GM18519 (cell line): ENCODE data around the gene MLYCD.

Experiments
- ATAC-seq: cut with Tn5 transposase; IDR thresholded peaks from one replicate; pipeline ENCODE4 v1.9.1; 2021; ENCODE audit warnings: mild to moderate bottlenecking, moderate library complexity; ENCODE audit not compliant: unreplicated experiment, low FRiP score

MLYCD gene

DNA sequence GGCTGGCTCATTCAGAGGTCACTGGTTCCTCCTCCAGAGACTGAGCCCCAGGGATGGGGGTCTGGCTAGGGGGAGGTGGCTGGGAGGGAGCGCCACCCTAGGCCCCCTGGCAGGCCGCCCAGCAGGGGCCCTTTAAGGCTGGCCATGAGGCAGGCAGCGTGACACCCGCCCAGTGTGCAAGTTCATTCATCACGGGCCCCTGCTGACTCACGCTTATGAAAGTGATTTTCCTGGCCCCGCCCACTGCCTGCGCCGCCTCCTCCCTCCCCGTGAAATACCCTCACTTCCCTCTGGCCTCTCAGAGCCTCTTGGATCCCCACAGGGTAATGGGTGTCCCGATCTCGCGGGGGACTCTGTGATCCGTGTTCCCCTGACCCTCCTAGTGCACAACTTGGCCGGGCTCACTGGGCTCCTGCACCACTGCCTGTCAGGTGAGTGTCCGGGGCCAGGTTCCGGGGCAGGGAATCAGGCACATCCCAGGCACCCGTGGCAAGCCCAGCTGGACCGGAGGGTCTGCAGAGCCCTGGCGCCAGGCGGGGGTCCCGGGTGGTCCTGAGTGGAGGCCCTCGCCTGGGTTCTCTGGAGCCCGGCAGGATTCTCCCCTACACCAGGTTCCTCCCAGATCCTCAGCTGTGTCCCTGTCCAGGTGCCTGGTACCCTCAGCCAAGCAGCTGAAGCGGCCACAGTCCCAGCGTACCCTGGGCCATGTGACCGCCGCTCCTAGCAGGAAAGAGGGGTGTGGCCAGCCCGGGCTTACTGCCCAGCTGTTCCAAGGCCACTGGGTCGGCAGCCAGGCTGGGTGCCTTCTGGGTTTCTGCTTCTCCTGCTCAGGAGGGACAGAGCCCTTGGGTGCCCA is 54.3 kb downstream of the MLYCD start, which contains the start of gene OSGIN1:
Gene OSGIN1 (plus strand): TSS at position 301 of the 856 bp plus-strand sequence. CDS start 4,432 bp downstream, outside the sequence.
- ATAC-seq, result peak; percentile 44

DNA sequence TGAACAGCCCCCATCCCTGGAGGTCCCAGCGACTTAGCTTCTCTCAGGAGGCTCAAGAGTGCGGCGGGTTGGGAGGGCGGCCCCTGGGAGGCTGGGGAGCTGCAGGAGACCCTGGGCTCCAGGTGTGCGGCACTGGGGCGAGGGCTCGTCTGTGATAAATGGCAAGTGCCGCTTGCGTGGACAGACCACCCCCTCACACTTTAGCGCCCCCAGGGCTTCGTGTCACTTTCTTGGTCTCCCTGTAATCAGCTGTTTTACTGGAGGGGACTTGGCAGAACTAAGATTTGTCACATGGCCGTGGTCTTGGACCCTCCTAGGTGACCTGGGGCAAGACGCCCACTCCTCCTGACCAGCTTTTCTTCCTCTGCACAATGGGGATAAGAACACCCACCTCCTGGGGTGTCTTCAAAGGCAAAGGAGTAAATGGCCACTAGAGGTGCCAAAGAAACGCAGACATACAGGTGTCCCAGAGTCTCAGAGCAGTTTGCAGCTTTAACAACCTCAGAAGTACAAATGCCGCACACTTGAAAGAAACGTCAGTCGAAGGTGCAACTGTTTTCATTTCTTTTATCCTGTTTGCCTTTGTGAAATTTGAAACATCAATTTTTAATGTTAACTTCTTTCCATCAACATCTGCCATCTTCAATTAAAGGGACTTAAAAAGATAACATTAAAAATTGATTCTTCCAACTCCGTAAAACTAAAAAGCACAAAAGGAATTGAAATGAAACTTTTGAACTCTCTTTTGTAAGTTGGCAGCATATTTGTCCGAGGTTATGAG is 55.1 kb downstream of the MLYCD start:
- no peak for ATAC-seq

DNA sequence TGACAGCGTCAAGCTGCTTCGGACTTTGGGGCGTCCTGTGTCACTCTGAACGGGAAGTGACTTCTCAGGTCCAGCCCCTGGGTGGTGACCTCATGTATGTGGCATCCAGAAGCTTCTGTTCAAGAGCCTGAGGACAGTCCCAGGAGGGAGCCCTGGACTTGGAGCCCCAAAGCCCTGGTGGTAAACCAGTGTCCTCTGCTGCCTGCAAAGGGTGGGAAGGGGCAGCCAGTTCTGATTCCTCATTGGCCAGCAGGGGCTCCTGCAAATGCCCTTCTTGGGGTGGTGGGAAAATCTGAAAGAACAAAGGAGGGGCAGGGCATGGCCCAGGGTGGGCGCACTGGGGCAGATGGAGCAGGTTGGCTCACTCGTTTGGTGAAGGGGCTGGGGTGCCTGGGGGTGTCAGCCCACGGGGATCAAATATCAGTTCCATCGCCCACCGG is 55.7 kb downstream of the MLYCD start:
- no peak for ATAC-seq

DNA sequence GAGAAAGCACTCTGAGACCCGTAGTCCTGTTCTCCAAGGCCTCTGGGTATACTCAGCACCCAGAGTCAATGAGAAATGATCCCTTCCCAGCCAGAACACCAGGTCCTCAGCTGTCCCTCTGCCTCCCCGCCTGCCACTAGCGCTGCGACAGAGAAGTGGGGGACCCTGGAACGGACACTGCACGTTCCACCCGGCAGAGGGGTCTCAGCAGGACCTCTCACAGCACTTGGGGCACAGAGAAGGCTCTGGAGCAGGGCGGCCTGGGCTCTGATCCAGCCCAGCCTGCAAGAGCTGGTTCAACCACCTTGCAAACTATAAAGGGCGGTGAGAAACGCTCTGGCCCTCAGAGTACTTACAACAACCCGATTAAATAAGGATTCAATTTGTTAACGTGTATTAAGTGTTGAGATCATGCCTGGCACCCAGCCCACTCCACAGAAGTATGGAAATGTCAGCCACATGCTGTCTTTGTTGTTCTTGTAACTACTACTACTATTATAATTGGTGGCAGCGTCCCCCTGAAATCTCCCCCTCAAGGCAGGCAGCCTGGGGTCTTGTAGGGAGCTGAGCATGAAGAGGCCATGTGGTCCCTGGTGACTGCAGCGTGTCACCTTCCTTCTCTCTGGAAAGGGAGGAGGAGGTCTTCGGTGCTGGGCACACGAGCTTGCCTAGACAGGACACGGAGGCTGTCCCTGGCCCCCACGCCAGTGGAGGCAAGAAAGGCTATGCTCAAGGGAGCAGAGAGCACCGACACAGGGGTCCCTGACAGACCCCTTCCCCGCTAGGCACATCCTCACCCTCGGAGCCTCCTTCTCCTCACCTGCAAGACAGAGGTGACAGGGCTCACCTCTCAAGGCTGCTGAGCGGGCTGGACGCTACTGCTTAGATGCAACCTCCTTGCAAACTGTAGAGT is 56.6 kb downstream of the MLYCD start:
- ATAC-seq, result no peak

DNA sequence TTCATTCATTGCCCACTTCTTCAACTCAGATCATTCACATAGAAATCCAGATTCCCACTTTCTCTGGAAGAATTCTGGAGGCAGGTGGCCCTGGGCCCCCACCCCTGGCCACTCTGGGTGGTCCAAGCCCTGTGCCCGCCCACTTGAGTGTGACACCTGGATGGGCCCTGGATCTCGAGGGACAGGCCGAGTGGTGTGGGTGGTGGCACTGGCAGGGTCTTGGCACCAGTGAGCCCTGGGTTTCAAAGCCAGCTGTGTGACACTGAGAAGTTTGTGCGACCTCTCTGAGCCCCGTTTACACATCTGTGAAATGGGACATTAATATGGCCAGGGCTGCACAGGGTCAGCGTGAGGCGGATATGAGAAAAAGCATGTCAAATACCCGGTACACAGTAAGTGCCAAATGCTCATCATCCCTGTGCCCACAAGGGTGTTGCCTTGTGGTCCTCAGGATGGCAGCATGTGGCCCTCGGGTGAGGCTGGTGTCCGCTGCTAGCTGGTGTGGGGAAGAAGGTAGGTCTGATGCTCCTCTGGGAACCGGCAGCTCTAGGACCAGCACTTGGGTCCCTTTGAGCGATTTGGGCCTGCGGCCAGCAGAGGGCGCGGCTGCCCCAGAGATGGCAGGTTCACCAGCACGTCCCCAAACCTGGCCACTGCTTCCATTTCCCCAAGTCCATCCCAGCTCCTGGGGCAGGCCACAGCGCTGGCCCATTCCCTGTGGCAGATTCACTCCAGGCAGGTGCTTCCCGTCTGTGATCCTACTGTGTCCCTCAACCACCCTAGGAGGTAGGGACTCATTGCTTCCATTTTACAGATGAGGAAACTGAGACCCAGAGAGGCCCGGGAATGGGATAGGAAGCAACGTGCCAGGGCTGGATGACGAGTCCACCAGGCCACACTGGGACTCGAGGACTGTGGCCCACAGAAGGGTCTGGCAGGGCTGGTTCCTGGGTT is 57.7 kb downstream of the MLYCD start:
- ATAC-seq, result no peak

DNA sequence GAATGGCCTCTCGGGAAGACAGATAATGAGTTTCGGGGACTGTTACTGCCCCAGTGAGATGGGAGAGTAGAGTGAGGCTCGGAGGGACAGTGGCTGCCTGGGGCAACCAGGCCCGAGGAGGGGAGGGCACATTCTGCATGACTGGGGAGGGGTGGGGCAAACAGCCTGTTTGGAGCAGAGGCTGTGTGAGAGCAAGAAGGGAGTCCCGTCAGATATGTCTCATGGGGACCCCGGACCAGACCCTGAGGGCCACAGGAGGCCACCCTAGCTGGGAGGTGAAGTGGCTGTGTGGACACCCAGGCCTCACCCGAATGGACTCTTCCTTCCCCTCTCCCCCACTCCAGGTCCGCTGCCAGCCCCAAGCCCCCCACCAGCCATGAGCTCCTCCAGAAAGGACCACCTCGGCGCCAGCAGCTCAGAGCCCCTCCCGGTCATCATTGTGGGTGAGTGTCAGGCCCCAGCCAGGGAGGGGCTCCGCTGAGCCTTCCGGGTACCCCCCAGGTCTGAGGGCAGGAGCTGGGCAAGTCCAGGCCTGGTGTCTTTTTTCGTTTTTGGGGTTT is 58.5 kb downstream of the MLYCD start:
- ATAC-seq, result no peak

DNA sequence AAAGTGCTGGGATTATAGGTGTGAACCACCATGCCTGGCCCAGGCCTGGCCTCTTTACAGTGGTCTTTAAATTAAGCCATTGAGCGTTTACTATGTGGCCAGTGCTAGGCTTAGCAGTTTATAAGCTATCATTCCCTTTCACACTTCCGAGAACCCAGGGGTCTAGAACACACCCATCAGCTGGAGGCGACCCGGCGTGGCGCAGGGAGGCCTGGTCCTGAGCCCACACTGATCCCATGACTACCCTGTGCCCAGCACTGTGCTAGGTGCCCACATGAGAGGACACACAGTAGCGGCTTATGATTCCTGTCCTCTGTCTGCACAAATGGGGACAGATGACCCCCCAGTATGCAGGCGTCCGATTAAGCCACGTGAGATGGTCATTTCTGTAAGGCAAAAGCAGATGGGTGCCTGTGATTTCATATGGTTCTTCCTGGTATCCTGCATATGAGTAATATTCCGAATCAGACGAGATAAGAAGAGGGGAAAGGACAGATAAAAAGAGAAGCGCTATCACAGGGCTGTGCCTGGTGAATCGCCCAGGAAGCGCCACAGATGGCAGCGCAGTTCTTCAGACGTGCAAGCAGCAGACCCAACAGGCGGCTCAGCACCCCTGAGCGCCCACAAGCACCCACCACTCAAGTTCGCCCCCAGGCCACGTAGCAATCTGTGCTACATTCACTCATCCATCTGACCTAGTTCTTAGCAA is 59.4 kb downstream of the MLYCD start:
- ATAC-seq, result no peak

DNA sequence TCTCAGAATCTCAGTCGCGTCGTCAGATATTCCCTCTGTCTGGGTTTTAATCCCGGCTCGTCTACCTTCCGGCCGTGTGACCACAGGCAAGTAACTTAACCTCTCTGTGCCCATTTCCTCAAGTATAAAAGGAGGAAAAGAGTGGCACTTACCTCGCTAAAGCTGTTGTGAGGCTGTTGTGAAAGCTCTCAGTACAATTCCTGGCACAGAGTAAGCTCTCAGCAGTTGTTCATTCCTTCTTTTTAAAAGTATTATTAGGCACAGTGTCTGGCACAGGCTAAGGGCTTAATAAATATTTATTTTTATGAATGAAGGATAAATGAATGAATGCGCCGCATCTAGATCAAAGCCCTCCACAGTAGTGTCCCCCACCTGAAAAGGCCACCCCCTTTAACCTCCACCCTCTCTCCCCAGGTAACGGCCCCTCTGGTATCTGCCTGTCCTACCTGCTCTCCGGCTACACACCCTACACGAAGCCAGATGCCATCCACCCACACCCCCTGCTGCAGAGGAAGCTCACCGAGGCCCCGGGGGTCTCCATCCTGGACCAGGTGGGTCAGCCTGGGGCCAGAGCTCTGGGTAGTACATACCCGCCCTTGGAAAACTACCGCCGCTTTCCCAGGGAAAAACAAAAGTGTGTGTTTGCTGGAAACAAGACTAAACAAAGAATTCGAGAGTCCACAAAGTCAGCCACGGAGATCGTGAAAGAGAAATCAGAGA is 60.1 kb downstream of the MLYCD start:
- ATAC-seq, result no peak

DNA sequence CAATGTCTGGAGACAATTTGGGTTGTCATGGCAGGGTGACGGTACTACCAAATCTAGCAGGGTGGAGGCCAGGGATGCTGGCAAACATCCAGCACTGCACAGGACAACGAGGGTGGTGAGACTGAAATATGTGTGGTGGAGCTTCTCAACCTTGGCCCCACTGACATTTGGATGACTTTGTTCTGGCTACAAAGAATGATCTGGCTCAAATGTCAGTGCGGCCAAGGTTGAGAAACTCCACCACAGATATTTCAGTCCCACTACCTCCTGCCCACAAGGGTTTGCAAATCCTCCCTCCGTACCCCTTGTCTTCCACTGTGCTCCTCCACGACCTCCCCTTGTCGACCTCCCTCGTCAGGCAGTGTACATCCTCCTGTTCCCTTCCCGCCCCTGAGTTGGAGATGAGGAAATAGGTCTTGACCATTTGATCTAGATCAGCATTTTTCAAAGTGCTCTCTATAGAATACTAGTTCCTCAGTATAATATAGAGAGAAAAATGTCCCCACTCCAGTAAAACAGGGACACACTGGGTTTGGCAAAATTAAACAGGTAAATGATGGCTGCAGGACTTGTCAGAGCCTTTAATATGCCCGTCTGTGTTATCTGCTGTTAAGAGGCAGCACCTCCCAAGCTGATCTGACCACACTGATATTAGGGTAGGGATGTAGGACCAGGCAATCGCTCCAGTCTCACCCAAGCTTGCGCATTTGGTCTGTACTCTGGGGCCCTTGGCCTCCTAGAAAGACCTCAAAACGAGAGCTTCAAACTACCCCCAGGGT is 60.9 kb downstream of the MLYCD start:
- no peak for ATAC-seq

DNA sequence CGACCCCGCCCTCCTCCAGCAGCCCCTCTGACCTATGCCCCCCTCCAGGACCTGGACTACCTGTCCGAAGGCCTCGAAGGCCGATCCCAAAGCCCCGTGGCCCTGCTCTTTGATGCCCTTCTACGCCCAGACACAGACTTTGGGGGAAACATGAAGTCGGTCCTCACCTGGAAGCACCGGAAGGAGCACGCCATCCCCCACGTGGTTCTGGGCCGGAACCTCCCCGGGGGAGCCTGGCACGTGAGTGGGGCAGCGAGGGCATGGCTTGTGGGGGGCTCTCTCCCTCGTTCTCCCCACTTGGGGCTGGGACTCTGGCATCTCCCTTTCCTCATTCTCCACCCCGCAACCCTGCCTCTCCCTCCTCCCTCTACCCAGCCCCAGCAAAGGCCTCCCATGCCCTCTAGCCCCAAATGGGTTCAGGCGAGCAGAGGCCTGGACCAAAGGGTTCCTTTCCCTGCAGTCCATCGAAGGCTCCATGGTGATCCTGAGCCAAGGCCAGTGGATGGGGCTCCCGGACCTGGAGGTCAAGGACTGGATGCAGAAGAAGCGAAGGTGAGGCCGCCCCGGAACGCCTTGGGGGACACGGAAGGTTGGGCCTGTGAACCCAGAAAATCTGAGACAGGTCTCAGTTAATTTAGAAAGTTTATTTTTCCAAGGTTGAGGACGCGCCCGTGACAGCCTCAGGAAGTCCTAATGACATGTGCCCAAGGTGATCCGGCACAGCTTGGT is 61.8 kb downstream of the MLYCD start:
- no peak for ATAC-seq

DNA sequence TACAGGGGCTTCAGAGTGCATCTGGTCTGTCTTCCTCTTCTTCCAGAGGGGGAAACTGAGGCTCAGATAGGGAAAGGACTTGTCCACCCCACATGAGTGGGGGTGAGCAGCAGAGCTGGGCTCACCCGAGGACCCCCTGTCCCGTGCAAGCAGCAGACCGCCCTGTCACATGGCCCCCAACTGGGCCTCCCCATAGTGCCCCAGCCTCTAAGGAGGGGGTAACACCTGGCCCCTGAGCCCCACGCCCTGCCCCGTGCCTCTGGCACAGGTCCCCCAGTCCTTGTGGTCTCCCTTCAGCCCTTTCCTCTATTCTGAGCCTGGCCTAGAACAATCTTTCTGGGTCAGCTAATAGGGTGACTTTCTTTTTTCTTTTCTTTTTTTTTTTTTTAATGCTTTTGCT is 62.7 kb downstream of the MLYCD start:
- no peak for ATAC-seq

DNA sequence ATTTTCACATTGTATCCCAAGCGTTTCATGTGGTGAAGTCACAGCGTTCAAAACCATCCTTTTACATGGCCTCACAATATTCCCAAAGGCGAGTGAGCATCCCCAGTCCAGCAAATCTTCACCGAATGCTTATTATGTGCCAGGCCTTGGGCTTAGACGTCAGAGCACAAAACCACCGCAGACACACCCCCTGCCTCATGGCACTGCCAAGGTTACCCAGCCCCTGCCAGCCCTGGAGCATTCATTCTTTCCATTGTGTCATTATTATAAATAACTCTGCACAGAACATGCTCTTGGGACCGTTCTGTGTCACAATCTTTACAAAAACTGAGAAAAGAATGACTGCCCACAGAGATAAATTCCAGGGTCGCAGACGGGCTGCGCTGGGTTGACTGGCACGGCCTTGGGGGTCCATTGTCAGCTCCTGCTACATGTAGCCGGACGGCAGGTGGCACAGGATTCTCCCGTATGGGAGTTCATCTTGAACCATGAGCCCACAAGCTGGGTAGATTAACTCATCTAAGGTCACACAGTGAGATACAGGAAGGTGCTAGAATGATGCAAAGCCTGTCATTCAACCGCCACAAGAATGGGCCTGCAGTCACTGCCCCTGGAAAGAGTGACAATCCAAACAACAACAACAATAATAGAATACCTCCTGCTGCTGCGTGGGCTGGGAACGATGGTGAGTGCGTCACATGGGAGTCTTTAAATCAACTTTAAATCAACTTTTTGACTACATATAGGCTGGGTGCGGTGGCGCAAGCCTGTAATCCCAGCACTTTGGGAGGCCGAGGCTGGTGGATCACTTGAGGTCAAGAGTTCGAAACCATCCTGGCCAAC is 64.6 kb downstream of the MLYCD start:
- no peak for ATAC-seq

DNA sequence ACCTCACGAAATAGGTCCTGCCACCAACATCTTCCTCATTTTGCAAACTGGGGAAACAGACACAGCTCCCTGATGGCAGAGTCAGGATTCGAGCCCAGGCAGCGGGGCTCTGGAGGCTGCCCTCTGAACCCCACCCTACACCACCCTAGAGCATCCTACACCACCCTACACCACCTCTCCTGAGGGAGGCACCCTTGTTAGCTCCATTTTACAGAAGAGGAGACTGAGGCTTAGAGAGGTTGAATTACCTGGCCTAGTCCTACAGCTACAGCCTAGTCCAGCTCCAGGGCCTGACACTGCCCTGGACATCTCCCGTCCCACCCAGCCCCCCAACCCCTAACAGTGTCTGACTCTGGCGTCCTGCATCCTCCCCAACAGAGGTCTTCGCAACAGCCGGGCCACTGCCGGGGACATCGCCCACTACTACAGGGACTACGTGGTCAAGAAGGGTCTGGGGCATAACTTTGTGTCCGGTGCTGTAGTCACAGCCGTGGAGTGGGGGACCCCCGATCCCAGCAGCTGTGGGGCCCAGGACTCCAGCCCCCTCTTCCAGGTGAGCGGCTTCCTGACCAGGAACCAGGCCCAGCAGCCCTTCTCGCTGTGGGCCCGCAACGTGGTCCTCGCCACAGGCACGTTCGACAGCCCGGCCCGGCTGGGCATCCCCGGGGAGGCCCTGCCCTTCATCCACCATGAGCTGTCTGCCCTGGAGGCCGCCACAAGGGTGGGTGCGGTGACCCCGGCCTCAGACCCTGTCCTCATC is 65.9 kb downstream of the MLYCD start:
- no peak for ATAC-seq

DNA sequence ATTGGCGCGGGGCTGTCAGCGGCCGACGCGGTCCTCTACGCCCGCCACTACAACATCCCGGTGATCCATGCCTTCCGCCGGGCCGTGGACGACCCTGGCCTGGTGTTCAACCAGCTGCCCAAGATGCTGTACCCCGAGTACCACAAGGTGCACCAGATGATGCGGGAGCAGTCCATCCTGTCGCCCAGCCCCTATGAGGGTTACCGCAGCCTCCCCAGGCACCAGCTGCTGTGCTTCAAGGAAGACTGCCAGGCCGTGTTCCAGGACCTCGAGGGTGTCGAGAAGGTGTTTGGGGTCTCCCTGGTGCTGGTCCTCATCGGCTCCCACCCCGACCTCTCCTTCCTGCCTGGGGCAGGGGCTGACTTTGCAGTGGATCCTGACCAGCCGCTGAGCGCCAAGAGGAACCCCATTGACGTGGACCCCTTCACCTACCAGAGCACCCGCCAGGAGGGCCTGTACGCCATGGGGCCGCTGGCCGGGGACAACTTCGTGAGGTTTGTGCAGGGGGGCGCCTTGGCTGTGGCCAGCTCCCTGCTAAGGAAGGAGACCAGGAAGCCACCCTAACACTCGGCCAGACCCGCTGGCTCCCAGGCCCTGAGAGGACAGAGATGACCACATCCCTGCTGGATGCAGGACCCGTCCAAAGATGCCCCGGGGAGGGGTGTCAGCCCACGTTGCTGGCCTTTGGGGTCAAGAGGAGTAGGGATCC is 66.7 kb downstream of the MLYCD start:
- no peak for ATAC-seq
